Stomach smooth muscle (tissue), 2 donors: Measurements from ENCODE around the gene CEP131.
"Not testable (repeated sequence)": the region's sequence is repeated elsewhere in the genome, so short reads cannot be mapped to it uniquely, and the experiment has no call there.

Source experiments
- H3K27ac ChIP-seq: one replicate; pipeline ENCODE4 v1.7.0; 2013; ENCODE audit warnings: mild to moderate bottlenecking, low read length, inconsistent platforms
- H3K27me3 ChIP-seq, 2 donors: one replicate each; pipeline ENCODE4 v1.7.0; 2013; ENCODE audit warnings: low read length in 2 of 2; ENCODE audit not compliant: insufficient read depth in 2 of 2, control insufficient read depth in 1 of 2
- H3K36me3 ChIP-seq, 2 donors: one replicate each; pipeline ENCODE4 v1.7.0; 2013; ENCODE audit warnings: low read length in 2 of 2; ENCODE audit not compliant: control insufficient read depth in 2 of 2, insufficient read depth in 2 of 2
- H3K4me1 ChIP-seq: one replicate; pipeline ENCODE4 v1.7.0; 2013; ENCODE audit warnings: low read length; ENCODE audit not compliant: control insufficient read depth, insufficient read depth
- H3K4me3 ChIP-seq, 2 donors: one replicate each; pipeline ENCODE4 v1.7.0; 2013; ENCODE audit warnings: low read length in 2 of 2
- H3K9ac ChIP-seq, 2 donors: one replicate each; pipeline ENCODE4 v1.7.0; 2013; ENCODE audit warnings: low read length in 2 of 2, mild to moderate bottlenecking in 1 of 2
- H3K9me3 ChIP-seq, 2 donors: one replicate each; pipeline ENCODE4 v1.7.0; 2013; ENCODE audit warnings: low read length in 2 of 2; ENCODE audit not compliant: control insufficient read depth in 2 of 2
- donor health status: healthy.
- donor health status: Pancreatic carcinoma.

CEP131 gene

DNA sequence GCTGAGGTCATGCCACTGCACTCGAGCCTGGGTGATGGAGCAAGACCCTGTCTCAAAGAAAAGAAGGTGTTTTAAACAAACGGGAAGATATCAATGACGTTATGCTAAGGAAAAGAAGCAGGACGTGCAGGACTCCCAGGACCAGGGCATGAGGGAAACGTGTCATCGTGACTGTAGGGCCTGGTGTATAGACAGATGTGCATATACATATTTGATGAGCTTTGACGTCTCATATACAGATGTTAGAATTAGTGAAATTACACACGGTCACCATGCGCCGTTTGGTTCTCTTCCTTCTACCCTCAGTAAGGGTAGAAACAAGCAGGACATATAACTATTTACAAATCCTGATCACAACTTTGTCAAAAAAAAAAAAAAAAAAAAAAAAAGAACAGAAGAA, 75.1 kb downstream of the CEP131 start:
- Histone ChIP-seq H3K9ac (no peak overlapping the region), H3K9me3 (no peaks in the 10 kb centered on the region), H3K4me3 (no peak overlapping the region), H3K27me3 (no peaks in the 10 kb centered on the region), H3K36me3 (no peaks in the 10 kb centered on the region), H3K4me1 (peaks cover 7% of the 10 kb centered on the region), H3K27ac (no peak overlapping the region)

DNA sequence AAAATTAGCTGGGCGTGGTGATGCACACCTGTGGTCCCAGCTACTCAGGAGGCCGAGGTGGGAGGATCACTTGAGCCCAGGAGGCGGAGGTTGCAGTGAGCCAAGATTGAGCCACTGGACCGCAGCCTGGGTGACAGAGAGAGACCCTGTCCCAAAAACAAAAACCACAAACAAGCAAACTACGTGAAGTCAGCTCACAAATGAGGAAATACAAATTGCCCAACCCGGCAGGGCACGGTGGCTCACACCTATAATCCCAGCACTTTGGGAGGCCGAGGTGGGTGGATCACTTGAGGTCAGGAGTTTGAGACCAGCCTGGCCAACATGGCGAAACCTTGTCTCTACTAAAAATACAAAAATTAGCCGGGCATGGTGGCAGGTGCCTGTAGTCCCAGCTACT, 76.6 kb downstream of the CEP131 start:
- H3K4me3 ChIP-seq, H3K9me3 ChIP-seq, H3K27me3 ChIP-seq, H3K27ac ChIP-seq, H3K9ac ChIP-seq, H3K36me3 ChIP-seq: not testable (repeated sequence)
- peaks cover 11% of the 10 kb centered on the region for H3K4me1 ChIP-seq

DNA sequence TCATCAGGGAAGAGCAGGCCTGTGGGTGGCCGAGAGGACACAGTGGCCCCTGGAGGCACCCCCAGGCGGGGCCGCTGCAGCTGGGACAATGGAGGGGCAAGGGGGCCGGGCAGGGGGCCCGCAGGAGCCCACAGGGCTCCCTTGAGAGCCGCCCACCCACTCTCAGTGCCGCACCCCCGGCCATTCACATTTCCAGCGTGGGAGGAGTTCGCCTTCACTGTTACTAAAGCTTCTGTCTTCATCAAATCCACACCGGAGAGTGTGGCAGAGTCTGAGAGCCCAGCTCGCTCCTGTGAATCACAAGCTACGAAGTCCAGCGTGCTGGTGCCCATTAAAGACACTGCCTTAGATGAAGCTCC, 78.4 kb downstream of the CEP131 start:
- Histone ChIP-seq H3K4me1 (peaks cover 7% of the 10 kb centered on the region), H3K4me3 (no peak overlapping the region), H3K27me3 (no peaks in the 10 kb centered on the region), H3K27ac (no peak overlapping the region), H3K36me3 (no peaks in the 10 kb centered on the region), H3K9me3 (no peaks in the 10 kb centered on the region), H3K9ac (no peak overlapping the region)

DNA sequence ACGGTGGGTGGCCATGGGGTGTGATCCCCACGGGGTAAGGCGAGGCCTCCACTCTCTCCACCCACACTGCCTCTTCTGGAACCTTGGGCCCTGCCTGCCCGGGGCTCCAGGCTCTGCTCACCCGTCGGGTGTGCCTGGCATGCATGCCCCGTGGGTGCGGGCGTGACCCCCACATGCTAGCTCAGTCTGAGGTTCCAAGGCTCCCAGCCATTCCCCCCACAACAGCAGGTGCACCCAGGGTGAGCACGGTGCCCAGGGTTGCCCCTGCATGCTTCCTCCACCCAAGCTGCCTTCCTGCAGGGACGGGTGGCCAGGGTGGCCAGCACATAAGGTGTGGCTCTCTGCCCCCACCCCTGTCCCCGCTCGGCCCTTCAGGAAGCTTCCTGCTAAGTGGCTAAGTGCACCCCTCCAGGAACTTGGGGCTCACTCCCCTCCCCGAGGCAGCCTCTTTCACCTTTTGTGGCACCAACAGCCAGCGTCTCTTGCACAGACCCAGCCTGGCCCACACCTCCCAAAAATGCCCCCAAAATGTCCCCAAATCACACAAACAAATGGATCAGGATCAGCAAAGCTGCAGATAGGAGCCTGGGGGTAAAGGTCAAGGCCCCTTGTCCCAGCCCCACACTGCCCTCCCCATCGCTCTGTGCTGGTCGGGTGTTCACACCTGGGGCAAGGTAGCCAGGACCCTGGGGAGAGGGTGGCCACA, 78.9 kb downstream of the CEP131 start:
- no peaks in the 10 kb centered on the region for H3K9me3 ChIP-seq
- no peaks in the 10 kb centered on the region for H3K36me3 ChIP-seq
- H3K4me1 ChIP-seq: peaks cover 7% of the 10 kb centered on the region
- H3K4me3 ChIP-seq: no peak overlapping the region
- no peaks in the 10 kb centered on the region for H3K27me3 ChIP-seq
- H3K27ac ChIP-seq: no peak overlapping the region
- H3K9ac ChIP-seq: no peak overlapping the region

DNA sequence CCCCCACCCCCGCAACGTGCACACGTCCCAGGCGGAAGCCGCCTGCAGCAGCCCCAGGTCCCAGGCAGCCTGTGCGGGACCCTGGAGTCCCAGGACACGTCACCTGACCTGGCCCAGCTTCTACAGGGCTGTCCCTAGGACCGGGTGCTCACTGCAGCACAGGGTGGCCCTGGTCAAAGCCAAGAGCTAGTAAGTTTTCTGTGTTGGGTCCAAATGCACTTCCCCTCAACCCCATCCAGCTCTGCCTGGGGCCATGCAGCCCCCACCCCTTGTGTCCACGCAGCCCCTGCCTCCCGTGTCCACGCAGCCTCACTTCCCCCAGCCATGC, 79.6 kb downstream of the CEP131 start:
- no peak overlapping the region for H3K9ac ChIP-seq
- no peaks in the 10 kb centered on the region for H3K9me3 ChIP-seq
- no peak overlapping the region for H3K27ac ChIP-seq
- H3K4me3 ChIP-seq: peak overlapping the region in 1 of 2 donors; percentile 22
- H3K36me3 ChIP-seq: no peaks in the 10 kb centered on the region
- H3K4me1 ChIP-seq: peaks cover 7% of the 10 kb centered on the region
- H3K27me3 ChIP-seq: no peaks in the 10 kb centered on the region

DNA sequence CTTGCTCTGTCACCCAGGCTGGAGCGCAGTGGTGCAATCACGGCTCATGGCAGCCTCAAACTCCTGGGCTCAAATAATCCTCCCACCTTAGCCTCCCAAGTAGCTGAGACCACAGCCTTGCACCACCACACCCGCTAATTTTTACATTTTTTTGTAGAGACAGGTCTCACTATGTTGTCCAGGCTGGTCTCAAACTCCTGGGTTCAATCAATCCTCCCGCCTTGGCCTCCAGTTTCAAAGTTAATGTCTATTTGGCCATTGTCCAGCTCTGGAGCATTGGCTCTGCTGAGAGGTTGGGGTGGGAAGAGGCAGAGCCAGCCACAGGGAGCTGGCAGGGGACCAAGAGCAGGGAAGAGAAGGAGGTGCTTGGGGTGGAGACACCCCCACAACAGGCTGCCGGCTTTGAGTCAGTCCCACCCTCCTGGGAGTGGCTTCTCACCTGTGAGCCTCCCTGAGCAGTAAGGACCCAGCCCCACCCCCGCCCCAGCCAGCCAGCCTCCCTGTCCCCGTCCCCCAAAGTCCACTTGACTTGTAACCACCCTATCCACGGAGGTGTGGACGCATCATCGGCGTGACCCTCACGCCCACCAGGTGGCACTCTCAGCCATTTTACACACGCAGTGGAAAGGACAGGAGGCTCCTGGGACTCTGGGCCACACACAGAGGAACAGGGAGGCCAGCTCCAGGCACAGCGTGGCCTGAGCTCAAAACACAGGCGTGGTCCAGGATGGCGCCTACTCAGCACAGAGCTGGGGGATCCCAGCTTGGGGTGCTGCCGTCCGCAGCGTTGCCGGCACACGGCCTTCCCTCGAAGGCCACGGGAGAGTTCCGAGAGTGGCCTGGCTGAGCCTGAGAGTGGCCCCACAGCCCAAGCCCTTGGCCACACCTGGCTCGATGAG, 80.2 kb downstream of the CEP131 start:
- Histone ChIP-seq H3K9me3 (no peaks in the 10 kb centered on the region), H3K27ac (no peak overlapping the region), H3K4me1 (peaks cover 7% of the 10 kb centered on the region), H3K4me3 (peak overlapping the region in 1 of 2 donors; percentile 22), H3K9ac (no peak overlapping the region), H3K27me3 (no peaks in the 10 kb centered on the region), H3K36me3 (no peaks in the 10 kb centered on the region)

DNA sequence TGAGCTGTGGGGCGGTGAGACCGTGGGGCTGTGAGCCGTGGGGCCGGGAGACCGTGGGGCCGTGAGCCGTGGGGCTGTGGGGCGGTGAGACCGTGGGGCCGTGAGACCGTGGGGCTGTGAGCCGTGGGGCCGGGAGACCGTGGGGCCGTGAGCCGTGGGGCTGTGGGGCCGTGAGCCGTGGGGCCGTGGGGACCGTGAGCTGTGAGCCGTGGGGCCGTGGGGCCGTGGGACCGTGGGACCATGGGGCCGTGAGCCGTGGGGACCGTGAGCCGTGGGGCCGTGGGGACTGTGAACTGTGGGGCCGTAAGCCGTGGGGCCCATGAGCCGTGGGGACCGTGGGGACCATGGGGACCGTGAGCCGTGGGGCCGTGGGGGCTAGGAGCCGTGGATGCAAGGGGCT, 82.1 kb downstream of the CEP131 start:
- H3K36me3 ChIP-seq: no peaks in the 10 kb centered on the region
- no peaks in the 10 kb centered on the region for H3K9me3 ChIP-seq
- peaks cover 7% of the 10 kb centered on the region for H3K4me1 ChIP-seq
- H3K27ac ChIP-seq: no peak overlapping the region
- H3K9ac ChIP-seq: no peak overlapping the region
- no peaks in the 10 kb centered on the region for H3K27me3 ChIP-seq
- H3K4me3 ChIP-seq: no peak overlapping the region

DNA sequence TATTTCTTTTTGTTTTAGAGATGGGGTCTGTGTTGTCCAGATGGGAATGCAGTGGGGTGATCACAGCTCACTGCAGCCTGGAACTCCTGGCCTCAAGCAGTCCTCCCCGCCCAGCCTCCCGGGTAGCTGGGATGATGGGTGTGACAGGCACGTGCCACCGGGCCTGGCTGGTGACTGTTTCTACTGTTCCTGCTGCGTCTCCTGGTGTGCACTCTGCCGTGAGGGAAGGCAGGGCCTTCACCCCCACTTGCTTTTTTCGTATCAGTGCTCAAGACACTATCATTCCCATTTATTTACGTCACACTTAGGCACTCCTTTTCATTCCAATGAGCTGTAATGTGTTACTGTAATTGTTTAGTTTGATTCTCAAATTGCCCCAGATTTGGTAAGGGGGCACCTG, 82.7 kb downstream of the CEP131 start:
- no peak overlapping the region for H3K27ac ChIP-seq
- no peaks in the 10 kb centered on the region for H3K9me3 ChIP-seq
- H3K27me3 ChIP-seq: no peaks in the 10 kb centered on the region
- no peak overlapping the region for H3K9ac ChIP-seq
- H3K36me3 ChIP-seq: no peaks in the 10 kb centered on the region
- no peak overlapping the region for H3K4me3 ChIP-seq
- peaks cover 7% of the 10 kb centered on the region for H3K4me1 ChIP-seq
